ENCODE results near the gene RAB3IP.
"Not testable (repeated sequence)": the region's sequence is repeated elsewhere in the genome, so short reads cannot be mapped to it uniquely, and the experiment has no call there.

Gene RAB3IP

GRCh38 chr12:69835081-69835480 lies 96.4 kb downstream of the RAB3IP start:
- no peak for DNase-seq (ENCODE audit: low spot score)

- DNase-seq (ENCODE audit: low spot score): no peak
Observed at GRCh38 chr12:69836015-69836414, 97.4 kb downstream of the RAB3IP start.

GRCh38 chr12:69837191-69837590 lies 98.5 kb downstream of the RAB3IP start:
- no peak for DNase-seq (ENCODE audit: low spot score)

GRCh38 chr12:69837657-69838415 lies 99.2 kb downstream of the RAB3IP start:
- peak; percentile 39 for DNase-seq (ENCODE audit: low spot score)

- no peak for DNase-seq (ENCODE audit: low spot score)
Observed at GRCh38 chr12:69840727-69841126, 102.1 kb downstream of the RAB3IP start.

GRCh38 chr12:69843608-69844007 lies 104.9 kb downstream of the RAB3IP start:
- no peak for DNase-seq (ENCODE audit: low spot score)

- DNase-seq (ENCODE audit: low spot score): no peak
Observed at GRCh38 chr12:69844416-69844815, 105.8 kb downstream of the RAB3IP start.

GRCh38 chr12:69844836-69845235 lies 106.2 kb downstream of the RAB3IP start:
- DNase-seq (ENCODE audit: low spot score): no peak

GRCh38 chr12:69846976-69847375 lies 108.3 kb downstream of the RAB3IP start:
- no peak for DNase-seq (ENCODE audit: low spot score)

GRCh38 chr12:69851976-69852375 lies 113.3 kb downstream of the RAB3IP start:
- no peak for DNase-seq (ENCODE audit: low spot score)

- DNase-seq (ENCODE audit: low spot score): not testable (repeated sequence)
Observed at GRCh38 chr12:69853176-69853961, 114.7 kb downstream of the RAB3IP start.

GRCh38 chr12:69866698-69867097 lies 128.0 kb downstream of the RAB3IP start:
- no peak for DNase-seq (ENCODE audit: low spot score)

- no peak for DNase-seq (ENCODE audit: low spot score)
Observed at GRCh38 chr12:69868695-69869094, 130.0 kb downstream of the RAB3IP start.

GRCh38 chr12:69872804-69873203 lies 134.1 kb downstream of the RAB3IP start:
- DNase-seq (ENCODE audit: low spot score): no peak
